NT2/D1 (cell line): ENCODE data around the gene AMN.

Experiments used
- YY1 ChIP-seq: IDR thresholded peaks from 2 replicates; pipeline ENCODE4 v1.6.1; 2011; ENCODE audit not compliant: insufficient read length, insufficient read depth
- ZNF274 ChIP-seq: IDR thresholded peaks from 2 replicates; pipeline ENCODE4 v1.6.1; 2011; ENCODE audit warnings: mild to moderate bottlenecking, low read depth, low read length

- TF ChIP-seq ZNF274 (no peak), YY1 (no peak)
Observed at GRCh38 chr14:102920998-102921304, 1.5 kb upstream of the AMN start.
